NCI-H2227 treated with DMSO at 0.1 percent for 48 hours (cell line): ENCODE data around the gene S100A5.

ENCODE experiments used
- DNase-seq: peaks from one replicate; lab custom pipeline; 2025; lab: John Stamatoyannopoulos, UW

Gene S100A5

GRCh38 chr1:153507926-153508583 is 32.7 kb downstream of the S100A5 start:
- DNase-seq = no peak

GRCh38 chr1:153506831-153507413 is 33.8 kb downstream of the S100A5 start:
- no peak for DNase-seq

- no peak for DNase-seq
Measured at GRCh38 chr1:153506386-153506785, 34.3 kb downstream of the S100A5 start.

- no peak for DNase-seq
Measured at GRCh38 chr1:153505576-153505975, 35.2 kb downstream of the S100A5 start.

GRCh38 chr1:153503766-153504165 is 37.0 kb downstream of the S100A5 start:
- no peak for DNase-seq

- no peak for DNase-seq
Measured at GRCh38 chr1:153498746-153499145, 42.0 kb downstream of the S100A5 start.

- DNase-seq = no peak
Measured at GRCh38 chr1:153495536-153495935, 45.2 kb downstream of the S100A5 start.

GRCh38 chr1:153494976-153495535 is 45.7 kb downstream of the S100A5 start:
- DNase-seq = peak; percentile 67

- DNase-seq = no peak
Measured at GRCh38 chr1:153493343-153493960, 47.3 kb downstream of the S100A5 start.

GRCh38 chr1:153490272-153491051 is 50.3 kb downstream of the S100A5 start:
- no peak for DNase-seq

- DNase-seq = no peak
Measured at GRCh38 chr1:153488731-153489130, 52.0 kb downstream of the S100A5 start.

- no peak for DNase-seq
Measured at GRCh38 chr1:153487707-153488106, 53.0 kb downstream of the S100A5 start.
